Adrenal gland (tissue), 12 donors: Measurements from ENCODE around the gene TLCD3A. TPM values are rescaled to one million over a fixed set of nuclear protein-coding genes. Genes with fewer than 3 reads are reported as not detected.

Experiments used
- DNase-seq, 7 donors: peaks; one replicate each; pipeline ENCODE4 v3.0.0-alpha.2; 2019 to 2020
- H3K27ac ChIP-seq, 5 donors: fragments of 200-600 bp; sonication (generic) in 4 of 5; 1 replicate in 3 of 5; 2 replicates in 2 of 5; pipeline versions ENCODE4 v1.5.1 to v1.8.0; 2016 to 2020; ENCODE audit warnings: mild to moderate bottlenecking in 1 of 5
- H3K27me3 ChIP-seq: fragments of 200-600 bp; 2 replicates; pipeline ENCODE4 v1.8.0; 2021
- H3K36me3 ChIP-seq, 2 donors: fragments of 200-600 bp; replicated peaks in 1 of 2; 1 replicate in 1 of 2; 2 replicates in 1 of 2; pipeline versions ENCODE4 v1.5.1 to v1.8.0; 2018 to 2022
- H3K4me1 ChIP-seq, 2 donors: fragments of 200-600 bp; replicated peaks in 1 of 2; 1 replicate in 1 of 2; 2 replicates in 1 of 2; pipeline versions ENCODE4 v1.5.1 to v1.8.0; 2018 to 2021
- H3K4me3 ChIP-seq, 4 donors: fragments of 200-600 bp; sonication (generic) in 3 of 4; one replicate each; pipeline ENCODE4 v1.5.1; 2016 to 2018
- H3K9me3 ChIP-seq, 3 donors: fragments of 200-600 bp; sonication (generic) in 1 of 3; replicated peaks in 1 of 3; 1 replicate in 2 of 3; 2 replicates in 1 of 3; pipeline versions ENCODE4 v1.5.1 to v1.8.0; 2016 to 2021
- CTCF ChIP-seq, 6 experiments: fragments of 450-650 bp in 4 of 6; fragments of 200-600 bp in 2 of 6; sonication (generic) in 1 of 6; IDR thresholded peaks; 1 replicate in 5 of 6; 2 replicates in 1 of 6; pipeline versions ENCODE4 v1.5.1 to v1.8.0; 2016 to 2021; ENCODE audit warnings: antibody characterized with exemption in 6 of 6, mild to moderate bottlenecking in 2 of 6, moderate library complexity in 1 of 6
- POLR2A ChIP-seq, 2 donors: fragments of 450-650 bp; IDR thresholded peaks; one replicate each; pipeline ENCODE4 v1.6.1; 2017; ENCODE audit warnings: antibody characterized with exemption in 2 of 2, mild to moderate bottlenecking in 2 of 2, moderate library complexity in 1 of 2
- WGBS, 4 donors: extraction: QIAGEN DNeasy Blood & Tissue Kit in 2 of 4; methylation state at CpG; one replicate each; pipeline versions ENCODE4 v1.1.5 to v1.1.7; 2013 to 2017; 5-methylcytosine and 5-hydroxymethylcytosine counted together
- intact Hi-C, 2 donors: fragments of 100-400 bp; cut with DNase I; formaldehyde crosslinking; loops; one replicate each; pipeline versions ENCODE4 v1.14.1 to v1.15.0; 2022 to 2023
- polyA plus RNA-seq, 3 donors: library from polyadenylated mRNA; stranded (reverse); fragments of 200-250 nt in 2 of 3; fragments of 350-450 nt in 1 of 3; fragmentation: Illumina TruSeq in 1 of 3; extraction: RNeasy Lipid Tissue Mini Kit (QIAGEN cat#74804) in 1 of 3; gene quantifications; one replicate each; pipeline ENCODE4 v1.2.3, GENCODE V29; 2013 to 2014
- total RNA-seq, 9 donors: library from RNA; depleted of rRNA in 4 of 9; stranded (reverse); fragments of >200 nt in 4 of 9; fragments of 120-200 nt in 1 of 9; fragmentation: NEBNext Ultra II Directional in 1 of 9; extraction: Animal tissue kit (Norgen Biotek cat#: 25700) in 1 of 9; gene quantifications; one replicate each; pipeline versions ENCODE4 v1.1.0 to v1.2.4, GENCODE V29; 2013 to 2023
- donor health status: healthy with polysubstance abuse.
- donor health status: Bipolar disorder and iron deficiency.
- donor health status: DM: yes; HTN: yes; CAD: no.
- donor health status: DM: no; HTN: no; CAD: no.
- donor health status: DM: no; HTN: no; CAD: no.
- donor health status: DM: yes; HTN: yes; CAD: no.

TLCD3A gene
- total and polyA plus RNA-seq, 12 donors, result 0.72 to 8.7 (median 4.2) TPM

- Histone ChIP-seq H3K4me3 (no peak overlapping the region), H3K27ac (no peak overlapping the region), H3K4me1 (peaks cover 6 to 19% of the 10 kb centered on the region in 2 donors), H3K27me3 (no peaks in the 10 kb centered on the region), H3K36me3 (peaks cover 0 to 7% of the 10 kb centered on the region in 2 donors), H3K9me3 (no peaks in the 10 kb centered on the region)
- intact Hi-C loops, result loop anchor here in 1 of 2 donors (5.0 kb wide), 1 partner anchor 561 kb away; a partner anchor contains a TSS
- DNase-seq, result peak in 1 of 7 donors; percentile 31
- TF ChIP-seq POLR2A (IDR thresholded peaks at IDR 0.05), result no peak
- no peak for TF ChIP-seq CTCF (IDR thresholded peaks at IDR 0.05)
- 76 to 80% (median 78%) methylated on average over 12 of the region's 12 CpGs for WGBS, 4 donors
Observed at GRCh38 chr17:703081-703875, 29.1 kb upstream of the TLCD3A start.

GRCh38 chr17:704111-704864 is 28.1 kb upstream of the TLCD3A start:
- Histone ChIP-seq H3K4me1 (peaks cover 6 to 19% of the 10 kb centered on the region in 2 donors), H3K4me3 (no peak overlapping the region), H3K27me3 (no peaks in the 10 kb centered on the region), H3K9me3 (no peaks in the 10 kb centered on the region), H3K27ac (no peak overlapping the region), H3K36me3 (peaks cover 0 to 16% of the 10 kb centered on the region in 2 donors)
- WGBS, 4 donors, result 86 to 89% (median 87%) methylated on average over 4 of the region's 4 CpGs
- TF ChIP-seq CTCF (IDR thresholded peaks at IDR 0.05) (no peak), POLR2A (IDR thresholded peaks at IDR 0.05) (no peak)
- intact Hi-C loops, result loop anchor here in 1 of 2 donors (5.0 kb wide), 1 partner anchor 562 kb away; a partner anchor contains a TSS
- DNase-seq, result peak in 1 of 7 donors; percentile 24

GRCh38 chr17:705011-705410 is 27.4 kb upstream of the TLCD3A start:
- peaks cover 6 to 13% of the 10 kb centered on the region in 2 donors for H3K4me1 ChIP-seq
- peaks cover 0 to 23% of the 10 kb centered on the region in 2 donors for H3K36me3 ChIP-seq
- no peak overlapping the region for H3K27ac ChIP-seq
- TF ChIP-seq CTCF (IDR thresholded peaks at IDR 0.05), result no peak
- TF ChIP-seq POLR2A (IDR thresholded peaks at IDR 0.05), result no peak
- intact Hi-C loops, result no loop called here
- no peaks in the 10 kb centered on the region for H3K9me3 ChIP-seq
- H3K4me3 ChIP-seq, result no peak overlapping the region
- peak in 1 of 7 donors; percentile 35 for DNase-seq
- WGBS, 4 donors, result 94 to 100% (median 98%) methylated on average over 1 of the region's 1 CpG
- no peaks in the 10 kb centered on the region for H3K27me3 ChIP-seq

- WGBS, 4 donors, result 35 to 55% (median 42%) methylated on average over 6 of the region's 6 CpGs
- intact Hi-C loops, result no loop called here
Observed at GRCh38 chr17:705863-706262, 26.5 kb upstream of the TLCD3A start.

More at GRCh38 chr17:705863-706262, 26.5 kb upstream of the TLCD3A start:
- Histone ChIP-seq H3K4me3 (no peak overlapping the region), H3K36me3 (peaks cover 0 to 27% of the 10 kb centered on the region in 2 donors), H3K27me3 (no peaks in the 10 kb centered on the region), H3K9me3 (no peaks in the 10 kb centered on the region), H3K27ac (peak overlapping the region in 1 of 5 donors; percentile 12), H3K4me1 (peaks cover 6 to 13% of the 10 kb centered on the region in 2 donors)
- no peak for TF ChIP-seq CTCF (IDR thresholded peaks at IDR 0.05)
- no peak for TF ChIP-seq POLR2A (IDR thresholded peaks at IDR 0.05)
- DNase-seq, result peak in 4 of 7 donors; percentile 48 to 74 (median 61)
